ENCODE results near the gene PTPN14. TPM values are rescaled to one million over a fixed set of nuclear protein-coding genes. Genes with fewer than 3 reads are reported as not detected.

PTPN14 gene
- total RNA-seq, 5 donors from 2014 or later (not counting 1 experiment from before 2014, with no cell fraction given): 0.02 to 0.36 (median 0.29) TPM

DNA sequence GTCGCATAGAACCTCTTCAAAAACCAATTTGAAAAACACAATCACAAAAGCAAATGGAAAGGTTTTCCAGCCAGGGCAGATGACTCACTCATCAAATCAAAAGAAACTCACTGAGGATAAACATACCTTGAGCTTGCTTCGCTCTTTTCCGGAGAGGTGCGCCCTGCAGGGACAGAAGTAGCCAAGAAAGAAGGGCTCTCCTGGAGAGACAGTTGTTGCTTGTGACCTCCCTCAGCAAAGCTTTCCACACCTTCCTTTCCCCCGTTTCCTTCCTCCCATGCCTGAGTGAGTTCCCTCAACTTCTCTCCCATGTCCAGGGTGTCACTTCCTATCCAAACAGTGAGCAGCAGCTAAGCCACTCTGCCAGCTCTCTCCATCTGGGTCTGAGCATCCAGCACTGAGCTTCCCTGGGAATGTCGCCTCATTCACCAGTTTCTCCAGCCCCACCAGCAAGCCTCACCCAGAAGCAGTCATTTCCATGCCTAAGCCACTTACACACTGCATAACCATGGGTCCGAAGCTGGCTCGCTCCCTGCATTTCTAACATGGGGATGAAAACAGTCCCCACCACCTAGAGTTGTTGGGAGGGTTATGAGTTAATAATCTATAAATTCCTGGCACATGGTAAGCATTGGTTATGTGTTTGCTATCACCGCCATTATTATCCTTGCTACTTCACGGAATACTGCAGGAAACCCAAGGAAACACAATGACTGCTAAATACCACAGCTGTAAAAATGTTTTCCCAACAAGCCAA is 75.0 kb downstream of the PTPN14 start:
- Mint-ChIP-seq H3K9me3 (no peaks in the 10 kb centered on the region), H3K27ac (no peak overlapping the region), H3K36me3 (no peaks in the 10 kb centered on the region), H3K4me1 (no peaks in the 10 kb centered on the region), H3K27me3 (peaks cover 11 to 24% of the 10 kb centered on the region in 2 donors), H3K4me3 (no peak overlapping the region)
- DNase-seq: no peak
- CTCF ChIA-PET: no interaction called here
- Histone ChIP-seq H3K27me3 (replicated peaks in 1 of 2; ENCODE audit: control insufficient read depth in 2 of 2, extremely low read depth in 1 of 2, insufficient read depth in 2 of 2, low read length in 1 of 2) (peaks cover 0 to 3% of the 10 kb centered on the region in 2 experiments), H3K4me3 (ENCODE audit: control insufficient read depth in 1 of 2, extremely low read depth in 1 of 2, low read length in 1 of 2) (no peak overlapping the region), H3K9me3 (no peaks in the 10 kb centered on the region), H3K4me1 (ENCODE audit: control insufficient read depth in 1 of 2, extremely low read depth in 1 of 2, insufficient read depth in 2 of 2, low read length in 2 of 2) (no peaks in the 10 kb centered on the region), H3K27ac (ENCODE audit: low read length) (no peak overlapping the region), H3K36me3 (ENCODE audit: control insufficient read depth in 2 of 2, extremely low read depth in 1 of 2, insufficient read depth in 1 of 2, low read length in 1 of 2) (no peaks in the 10 kb centered on the region)
- 94% methylated on average over 4 of the region's 10 CpGs for WGBS (ENCODE audit: insufficient coverage)
- POLR2A ChIA-PET: interaction anchor here (0.6 kb wide), 3 partner anchors 12 to 256 kb away, joined by 3 to 5 read pairs (median 4); no protein-coding TSS in a partner anchor
- no peak for ATAC-seq (replicated peaks in 1 of 4)

DNA sequence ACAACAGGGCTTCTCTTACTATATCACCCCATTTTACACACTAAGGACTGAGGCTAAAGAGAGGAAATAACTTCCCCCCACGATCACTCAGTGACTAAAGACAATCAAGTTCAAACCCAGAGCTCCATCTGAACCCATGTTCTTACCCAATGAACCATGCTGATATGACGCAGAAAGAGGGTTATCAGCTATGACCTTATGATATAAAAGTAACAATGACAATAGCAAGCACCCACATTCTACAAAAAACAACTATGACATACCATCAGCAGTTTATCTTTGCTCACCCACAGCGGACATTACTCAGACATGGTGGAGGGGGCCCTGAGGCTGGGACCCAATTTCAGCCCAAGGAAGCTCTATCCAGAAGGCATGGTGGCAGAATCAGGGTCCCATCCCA is 75.7 kb downstream of the PTPN14 start:
- DNase-seq (no peak), ATAC-seq (replicated peaks in 1 of 4) (no peak)
- peaks cover 0 to 3% of the 10 kb centered on the region in 2 experiments for H3K27me3 ChIP-seq (replicated peaks in 1 of 2; ENCODE audit: control insufficient read depth in 2 of 2, extremely low read depth in 1 of 2, insufficient read depth in 2 of 2, low read length in 1 of 2)
- Mint-ChIP-seq H3K4me3 (no peak overlapping the region), H3K27me3 (peaks cover 11 to 24% of the 10 kb centered on the region in 2 donors), H3K9me3 (no peaks in the 10 kb centered on the region), H3K27ac (no peak overlapping the region), H3K36me3 (no peaks in the 10 kb centered on the region), H3K4me1 (no peaks in the 10 kb centered on the region)
- ChIA-PET CTCF (no interaction called here), POLR2A (no interaction called here)
- H3K36me3 ChIP-seq (ENCODE audit: control insufficient read depth in 2 of 2, extremely low read depth in 1 of 2, insufficient read depth in 1 of 2, low read length in 1 of 2): no peaks in the 10 kb centered on the region
- no peaks in the 10 kb centered on the region for H3K9me3 ChIP-seq
- H3K4me1 ChIP-seq (ENCODE audit: control insufficient read depth in 1 of 2, extremely low read depth in 1 of 2, insufficient read depth in 2 of 2, low read length in 2 of 2): no peaks in the 10 kb centered on the region
- WGBS (ENCODE audit: insufficient coverage): no CpG with 5 or more reads among the region's 3 CpGs
- H3K4me3 ChIP-seq (ENCODE audit: control insufficient read depth in 1 of 2, extremely low read depth in 1 of 2, low read length in 1 of 2): no peak overlapping the region
- no peak overlapping the region for H3K27ac ChIP-seq (ENCODE audit: low read length)

DNA sequence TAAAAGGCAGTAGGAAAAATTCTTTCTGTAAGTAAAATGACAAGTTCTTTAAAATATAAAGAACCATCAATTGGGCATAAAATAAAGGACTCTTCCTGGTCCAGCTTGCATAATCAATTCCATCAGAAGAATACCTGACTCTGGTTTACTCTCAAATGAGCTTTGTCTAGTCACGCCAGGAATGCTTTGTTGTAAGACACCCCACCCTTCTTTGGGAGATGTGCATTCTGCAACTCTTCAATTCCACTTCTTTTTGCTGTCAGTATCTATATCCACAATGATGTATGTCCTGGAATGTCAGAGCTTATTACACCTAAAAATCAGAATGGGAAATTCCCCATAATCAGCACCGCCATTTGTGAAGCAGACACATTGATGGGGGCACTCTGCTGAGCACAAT is 76.1 kb downstream of the PTPN14 start:
- Histone ChIP-seq H3K36me3 (ENCODE audit: control insufficient read depth in 2 of 2, extremely low read depth in 1 of 2, insufficient read depth in 1 of 2, low read length in 1 of 2) (no peaks in the 10 kb centered on the region), H3K27me3 (replicated peaks in 1 of 2; ENCODE audit: control insufficient read depth in 2 of 2, extremely low read depth in 1 of 2, insufficient read depth in 2 of 2, low read length in 1 of 2) (peaks cover 0 to 4% of the 10 kb centered on the region in 2 experiments), H3K27ac (ENCODE audit: low read length) (no peak overlapping the region), H3K4me1 (ENCODE audit: control insufficient read depth in 1 of 2, extremely low read depth in 1 of 2, insufficient read depth in 2 of 2, low read length in 2 of 2) (no peaks in the 10 kb centered on the region), H3K9me3 (no peaks in the 10 kb centered on the region), H3K4me3 (ENCODE audit: control insufficient read depth in 1 of 2, extremely low read depth in 1 of 2, low read length in 1 of 2) (no peak overlapping the region)
- ATAC-seq (replicated peaks in 1 of 4): no peak
- Mint-ChIP-seq H3K9me3 (no peaks in the 10 kb centered on the region), H3K36me3 (no peaks in the 10 kb centered on the region), H3K4me1 (no peaks in the 10 kb centered on the region), H3K27ac (no peak overlapping the region), H3K4me3 (no peak overlapping the region), H3K27me3 (peaks cover 11 to 24% of the 10 kb centered on the region in 2 donors)
- no peak for DNase-seq
- no CpG with 5 or more reads among the region's 2 CpGs for WGBS (ENCODE audit: insufficient coverage)
- CTCF ChIA-PET: no interaction called here
- POLR2A ChIA-PET: no interaction called here

DNA sequence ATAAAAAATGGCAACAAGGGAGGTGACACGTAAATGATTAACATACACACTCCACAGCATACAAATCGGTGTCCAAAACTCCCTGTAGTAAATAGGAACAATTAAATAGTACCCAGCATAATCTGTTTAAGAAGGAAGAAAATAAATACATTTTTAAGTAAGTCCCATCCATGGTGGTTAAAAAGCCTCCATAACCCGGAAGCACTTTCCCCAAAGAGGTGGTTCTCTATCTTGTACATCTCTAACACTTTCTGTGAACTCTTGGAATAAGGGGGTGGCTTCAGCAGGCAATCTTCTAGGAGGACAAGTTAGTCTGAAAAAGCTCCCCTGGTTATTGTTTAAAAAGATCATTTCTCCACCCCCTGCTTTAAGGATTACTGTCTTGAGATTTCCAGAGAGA is 76.9 kb downstream of the PTPN14 start:
- peaks cover 0 to 5% of the 10 kb centered on the region in 2 experiments for H3K27me3 ChIP-seq (replicated peaks in 1 of 2; ENCODE audit: control insufficient read depth in 2 of 2, extremely low read depth in 1 of 2, insufficient read depth in 2 of 2, low read length in 1 of 2)
- no peaks in the 10 kb centered on the region for H3K36me3 ChIP-seq (ENCODE audit: control insufficient read depth in 2 of 2, extremely low read depth in 1 of 2, insufficient read depth in 1 of 2, low read length in 1 of 2)
- Mint-ChIP-seq H3K27me3 (peaks cover 11 to 24% of the 10 kb centered on the region in 2 donors), H3K36me3 (no peaks in the 10 kb centered on the region), H3K9me3 (no peaks in the 10 kb centered on the region), H3K27ac (no peak overlapping the region), H3K4me3 (no peak overlapping the region), H3K4me1 (no peaks in the 10 kb centered on the region)
- no peak overlapping the region for H3K4me3 ChIP-seq (ENCODE audit: control insufficient read depth in 1 of 2, extremely low read depth in 1 of 2, low read length in 1 of 2)
- CTCF ChIA-PET: no interaction called here
- DNase-seq (no peak), ATAC-seq (replicated peaks in 1 of 4) (no peak)
- H3K4me1 ChIP-seq (ENCODE audit: control insufficient read depth in 1 of 2, extremely low read depth in 1 of 2, insufficient read depth in 2 of 2, low read length in 2 of 2): no peaks in the 10 kb centered on the region
- no CpG with 5 or more reads among the region's 3 CpGs for WGBS (ENCODE audit: insufficient coverage)
- POLR2A ChIA-PET: no interaction called here
- no peaks in the 10 kb centered on the region for H3K9me3 ChIP-seq
- H3K27ac ChIP-seq (ENCODE audit: low read length): no peak overlapping the region

DNA sequence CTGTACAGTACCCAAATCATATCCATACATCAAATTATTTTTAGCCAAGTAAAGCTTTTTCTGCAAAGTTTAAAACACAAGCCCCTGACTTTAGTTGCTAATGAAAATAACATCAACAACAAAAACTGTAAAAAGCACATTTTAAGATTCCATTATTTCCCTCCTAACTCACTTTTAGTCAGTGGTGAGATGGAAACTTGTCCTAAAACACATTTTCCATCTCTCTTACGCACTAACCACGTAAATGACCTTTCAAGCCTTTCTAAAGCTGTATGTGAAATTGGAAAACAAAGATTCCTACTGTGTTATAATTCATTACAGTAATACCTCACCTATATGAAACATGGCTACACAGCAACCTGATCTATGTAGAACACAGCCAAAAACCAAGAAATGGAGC is 77.5 kb downstream of the PTPN14 start:
- Mint-ChIP-seq H3K27me3 (peaks cover 11 to 24% of the 10 kb centered on the region in 2 donors), H3K36me3 (no peaks in the 10 kb centered on the region), H3K9me3 (no peaks in the 10 kb centered on the region), H3K4me3 (no peak overlapping the region), H3K4me1 (no peaks in the 10 kb centered on the region), H3K27ac (no peak overlapping the region)
- CTCF ChIA-PET: no interaction called here
- H3K4me1 ChIP-seq (ENCODE audit: control insufficient read depth in 1 of 2, extremely low read depth in 1 of 2, insufficient read depth in 2 of 2, low read length in 2 of 2): no peaks in the 10 kb centered on the region
- no CpG with 5 or more reads among the region's 2 CpGs for WGBS (ENCODE audit: insufficient coverage)
- H3K27ac ChIP-seq (ENCODE audit: low read length): no peak overlapping the region
- peaks cover 0 to 5% of the 10 kb centered on the region in 2 experiments for H3K27me3 ChIP-seq (replicated peaks in 1 of 2; ENCODE audit: control insufficient read depth in 2 of 2, extremely low read depth in 1 of 2, insufficient read depth in 2 of 2, low read length in 1 of 2)
- H3K9me3 ChIP-seq: no peaks in the 10 kb centered on the region
- DNase-seq (no peak), ATAC-seq (replicated peaks in 1 of 4) (no peak)
- no peak overlapping the region for H3K4me3 ChIP-seq (ENCODE audit: control insufficient read depth in 1 of 2, extremely low read depth in 1 of 2, low read length in 1 of 2)
- no peaks in the 10 kb centered on the region for H3K36me3 ChIP-seq (ENCODE audit: control insufficient read depth in 2 of 2, extremely low read depth in 1 of 2, insufficient read depth in 1 of 2, low read length in 1 of 2)
- POLR2A ChIA-PET: interaction anchor here in 1 of 2 donors (0.6 kb wide), 1 partner anchor 15 kb away, joined by 3 read pairs; no protein-coding TSS in a partner anchor

DNA sequence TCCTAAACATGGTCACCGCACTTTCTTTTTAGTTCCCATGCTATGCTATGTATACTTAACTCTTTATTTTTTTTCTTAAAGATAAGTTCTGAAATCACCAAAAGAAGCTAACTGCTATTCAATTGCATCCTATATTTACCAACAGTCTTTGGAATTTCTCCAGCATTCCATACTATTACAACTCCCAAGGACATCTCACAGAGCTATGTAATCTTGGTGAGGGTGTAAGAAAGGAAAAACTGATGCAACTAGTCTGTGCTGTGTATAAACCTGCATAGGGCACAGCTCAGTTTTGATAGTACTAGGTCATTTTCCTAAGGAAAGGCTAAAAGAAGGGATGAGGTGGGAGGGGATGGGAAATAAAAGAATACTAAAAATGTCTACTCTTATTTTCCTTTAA is 78.0 kb downstream of the PTPN14 start:
- Mint-ChIP-seq H3K4me1 (no peaks in the 10 kb centered on the region), H3K27ac (no peak overlapping the region), H3K27me3 (peaks cover 11 to 27% of the 10 kb centered on the region in 2 donors), H3K9me3 (no peaks in the 10 kb centered on the region), H3K36me3 (no peaks in the 10 kb centered on the region), H3K4me3 (no peak overlapping the region)
- H3K9me3 ChIP-seq: no peaks in the 10 kb centered on the region
- peaks cover 0 to 5% of the 10 kb centered on the region in 2 experiments for H3K27me3 ChIP-seq (replicated peaks in 1 of 2; ENCODE audit: control insufficient read depth in 2 of 2, extremely low read depth in 1 of 2, insufficient read depth in 2 of 2, low read length in 1 of 2)
- POLR2A ChIA-PET: interaction anchor here in 1 of 2 donors (0.6 kb wide), 1 partner anchor 16 kb away, joined by 3 read pairs; no protein-coding TSS in a partner anchor
- no CpG with 5 or more reads among the region's 1 CpG for WGBS (ENCODE audit: insufficient coverage)
- H3K4me1 ChIP-seq (ENCODE audit: control insufficient read depth in 1 of 2, extremely low read depth in 1 of 2, insufficient read depth in 2 of 2, low read length in 2 of 2): no peaks in the 10 kb centered on the region
- no peaks in the 10 kb centered on the region for H3K36me3 ChIP-seq (ENCODE audit: control insufficient read depth in 2 of 2, extremely low read depth in 1 of 2, insufficient read depth in 1 of 2, low read length in 1 of 2)
- no peak for DNase-seq
- CTCF ChIA-PET: no interaction called here
- ATAC-seq (replicated peaks in 1 of 4): no peak
- H3K4me3 ChIP-seq (ENCODE audit: control insufficient read depth in 1 of 2, extremely low read depth in 1 of 2, low read length in 1 of 2): no peak overlapping the region
- no peak overlapping the region for H3K27ac ChIP-seq (ENCODE audit: low read length)
